NCI-H345 treated with DMSO at 0.1 percent for 48 hours (cell line): ENCODE results near the gene SLCO3A1.

Source experiments
- DNase-seq: peaks from one replicate; lab custom pipeline; 2025; ENCODE audit not compliant: unreplicated experiment; lab: John Stamatoyannopoulos, UW

The SLCO3A1 gene

GRCh38 chr15:91860498-91860897 lies 7.0 kb downstream of the SLCO3A1 start:
- DNase-seq, result no peak

- DNase-seq, result no peak
Observed at GRCh38 chr15:91861223-91861622, 7.7 kb downstream of the SLCO3A1 start.

GRCh38 chr15:91862891-91863504 lies 9.5 kb downstream of the SLCO3A1 start:
- DNase-seq, result no peak

GRCh38 chr15:91863621-91864255 lies 10.2 kb downstream of the SLCO3A1 start:
- DNase-seq, result no peak

- no peak for DNase-seq
Observed at GRCh38 chr15:91864664-91865063, 11.2 kb downstream of the SLCO3A1 start.

- no peak for DNase-seq
Observed at GRCh38 chr15:91865486-91865885, 12.0 kb downstream of the SLCO3A1 start.

GRCh38 chr15:91865950-91866349 lies 12.4 kb downstream of the SLCO3A1 start:
- no peak for DNase-seq

GRCh38 chr15:91866371-91866905 lies 12.9 kb downstream of the SLCO3A1 start:
- no peak for DNase-seq

- no peak for DNase-seq
Observed at GRCh38 chr15:91866971-91867372, 13.5 kb downstream of the SLCO3A1 start.

- no peak for DNase-seq
Observed at GRCh38 chr15:91867581-91868026, 14.1 kb downstream of the SLCO3A1 start.

GRCh38 chr15:91870876-91871537 lies 17.5 kb downstream of the SLCO3A1 start:
- DNase-seq, result no peak

- DNase-seq, result no peak
Observed at GRCh38 chr15:91871837-91872236, 18.3 kb downstream of the SLCO3A1 start.

- no peak for DNase-seq
Observed at GRCh38 chr15:91872356-91873137, 19.0 kb downstream of the SLCO3A1 start.

GRCh38 chr15:91873138-91873536 lies 19.6 kb downstream of the SLCO3A1 start:
- DNase-seq, result no peak

GRCh38 chr15:91874171-91874570 lies 20.7 kb downstream of the SLCO3A1 start:
- DNase-seq, result no peak

- no peak for DNase-seq
Observed at GRCh38 chr15:91874992-91875660, 21.6 kb downstream of the SLCO3A1 start.

GRCh38 chr15:91876187-91876586 lies 22.7 kb downstream of the SLCO3A1 start:
- no peak for DNase-seq

- DNase-seq, result no peak
Observed at GRCh38 chr15:91878319-91878870, 24.9 kb downstream of the SLCO3A1 start.

GRCh38 chr15:91879158-91879557 lies 25.6 kb downstream of the SLCO3A1 start:
- no peak for DNase-seq

GRCh38 chr15:91880373-91880772 lies 26.9 kb downstream of the SLCO3A1 start:
- no peak for DNase-seq
